Right lobe of liver (tissue), 6 donors: ENCODE results near the gene TEKT2. TPM values are rescaled to one million over a fixed set of nuclear protein-coding genes. Genes with fewer than 3 reads are reported as not detected.
A peak's percentile ranks its signal among the peaks of the same experiment; 100 is the strongest.

Source experiments
- ATAC-seq, 4 donors: fragments of 200-7000 bp; cut with Tn5 transposase; one replicate each; pipeline ENCODE4 v1.9.1; 2020; ENCODE audit warnings: mild to moderate bottlenecking in 4 of 4, moderate library complexity in 4 of 4
- DNase-seq, 3 donors: peaks; one replicate each; pipeline ENCODE4 v3.0.0-alpha.2; 2020
- H3K27ac ChIP-seq, 3 donors: fragments of 200-600 bp; one replicate each; pipeline ENCODE4 v1.8.0; 2022
- H3K27me3 ChIP-seq, 2 donors: fragments of 200-600 bp; one replicate each; pipeline ENCODE4 v1.8.0; 2022
- H3K36me3 ChIP-seq, 4 donors: fragments of 200-600 bp; sonication (generic) in 1 of 4; one replicate each; pipeline versions ENCODE4 v1.5.1 to v1.8.0; 2017 to 2022; ENCODE audit warnings: control low read depth in 1 of 4
- H3K4me1 ChIP-seq, 4 donors: fragments of 200-600 bp; sonication (generic) in 1 of 4; one replicate each; pipeline versions ENCODE4 v1.5.1 to v1.8.0; 2017 to 2022; ENCODE audit warnings: control low read depth in 1 of 4
- H3K4me3 ChIP-seq, 3 donors: fragments of 200-600 bp; one replicate each; pipeline ENCODE4 v1.8.0; 2022
- H3K9me3 ChIP-seq, 4 donors: fragments of 200-600 bp; sonication (generic) in 1 of 4; one replicate each; pipeline versions ENCODE4 v1.5.1 to v1.8.0; 2017 to 2022; ENCODE audit warnings: control low read depth in 1 of 4
- POLR2A ChIP-seq: fragments of 450-650 bp; IDR thresholded peaks from one replicate; pipeline ENCODE4 v1.6.1; 2017; ENCODE audit warnings: antibody characterized with exemption, mild to moderate bottlenecking
- WGBS: methylation state at CpG from one replicate; pipeline ENCODE4 v1.1.6; 2018; ENCODE audit warnings: low coverage, low lambda C conversion rate; ENCODE audit not compliant: insufficient coverage; ENCODE audit errors: missing lambda C conversion rate; 5-methylcytosine and 5-hydroxymethylcytosine counted together
- intact Hi-C, 2 donors: fragments of 100-400 bp; cut with DNase I; formaldehyde crosslinking; loops; one replicate each; pipeline versions ENCODE4 v1.11.2 to v1.14.1; 2022
- total RNA-seq, 6 experiments: library from RNA; depleted of rRNA in 2 of 6; stranded (reverse); fragments of >200 nt in 2 of 6; fragmentation: NEBNext Ultra II Directional in 3 of 6; extraction: Animal tissue kit (Norgen Biotek cat#: 25700) in 3 of 6; gene quantifications; one replicate each; pipeline versions ENCODE4 v1.1.0 to v1.2.4, GENCODE V29; 2016 to 2023
- TF ChIP-seq, protein P1 (sequence below), 4 donors: fragments of 200-600 bp in 3 of 4; fragments of 450-650 bp in 1 of 4; IDR thresholded peaks; one replicate each; pipeline versions ENCODE4 v1.5.1 to v1.8.0; 2016 to 2022; ENCODE audit warnings: antibody characterized with exemption in 4 of 4, mild to moderate bottlenecking in 2 of 4
- donor health status: DM: no; HTN: yes; CAD: no.
- donor health status: DM: no; HTN: no; CAD: no.
- donor health status: DM: no; HTN: no; CAD: no.
- donor health status: DM: no; HTN: yes; CAD: no.
- donor health status: DM: no; HTN: yes; CAD: no.

TEKT2 gene
- total RNA-seq, 6 experiments from 2014 or later = not detected

DNA sequence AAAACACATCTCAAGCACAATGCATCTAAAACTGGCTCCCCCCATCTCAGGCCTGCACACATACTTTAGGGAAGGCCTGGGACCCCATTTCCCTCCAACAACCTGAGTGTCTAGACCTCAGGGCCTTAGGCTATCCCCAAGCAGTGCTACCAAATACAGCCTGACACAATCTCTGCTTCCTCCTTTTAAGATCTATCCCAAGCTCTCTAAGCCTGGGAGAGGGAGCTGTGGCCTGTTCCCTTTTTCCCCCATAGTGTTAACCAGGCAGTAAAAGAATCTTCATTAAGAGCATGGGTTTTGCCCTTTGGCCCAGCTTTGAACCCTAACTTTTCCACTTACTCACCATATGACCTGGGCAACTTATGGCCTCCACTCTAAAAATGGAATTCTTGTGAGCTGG, 51.9 kb downstream of the TEKT2 start:
- TF ChIP-seq, protein P1, sequence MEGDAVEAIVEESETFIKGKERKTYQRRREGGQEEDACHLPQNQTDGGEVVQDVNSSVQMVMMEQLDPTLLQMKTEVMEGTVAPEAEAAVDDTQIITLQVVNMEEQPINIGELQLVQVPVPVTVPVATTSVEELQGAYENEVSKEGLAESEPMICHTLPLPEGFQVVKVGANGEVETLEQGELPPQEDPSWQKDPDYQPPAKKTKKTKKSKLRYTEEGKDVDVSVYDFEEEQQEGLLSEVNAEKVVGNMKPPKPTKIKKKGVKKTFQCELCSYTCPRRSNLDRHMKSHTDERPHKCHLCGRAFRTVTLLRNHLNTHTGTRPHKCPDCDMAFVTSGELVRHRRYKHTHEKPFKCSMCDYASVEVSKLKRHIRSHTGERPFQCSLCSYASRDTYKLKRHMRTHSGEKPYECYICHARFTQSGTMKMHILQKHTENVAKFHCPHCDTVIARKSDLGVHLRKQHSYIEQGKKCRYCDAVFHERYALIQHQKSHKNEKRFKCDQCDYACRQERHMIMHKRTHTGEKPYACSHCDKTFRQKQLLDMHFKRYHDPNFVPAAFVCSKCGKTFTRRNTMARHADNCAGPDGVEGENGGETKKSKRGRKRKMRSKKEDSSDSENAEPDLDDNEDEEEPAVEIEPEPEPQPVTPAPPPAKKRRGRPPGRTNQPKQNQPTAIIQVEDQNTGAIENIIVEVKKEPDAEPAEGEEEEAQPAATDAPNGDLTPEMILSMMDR (IDR thresholded peaks at IDR 0.05) = no peak
- TF ChIP-seq POLR2A = no peak
- intact Hi-C loops = no loop called here
- ATAC-seq = peak in 1 of 4 donors; percentile 11
- no peaks in the 10 kb centered on the region for H3K27me3 ChIP-seq
- H3K36me3 ChIP-seq = peaks cover 6 to 33% (median 10%) of the 10 kb centered on the region in 4 donors
- no peaks in the 10 kb centered on the region for H3K9me3 ChIP-seq
- H3K27ac ChIP-seq = peak overlapping the region in 1 of 3 donors; percentile 23
- no peaks in the 10 kb centered on the region for H3K4me1 ChIP-seq
- no peak for DNase-seq
- H3K4me3 ChIP-seq = no peak overlapping the region

DNA sequence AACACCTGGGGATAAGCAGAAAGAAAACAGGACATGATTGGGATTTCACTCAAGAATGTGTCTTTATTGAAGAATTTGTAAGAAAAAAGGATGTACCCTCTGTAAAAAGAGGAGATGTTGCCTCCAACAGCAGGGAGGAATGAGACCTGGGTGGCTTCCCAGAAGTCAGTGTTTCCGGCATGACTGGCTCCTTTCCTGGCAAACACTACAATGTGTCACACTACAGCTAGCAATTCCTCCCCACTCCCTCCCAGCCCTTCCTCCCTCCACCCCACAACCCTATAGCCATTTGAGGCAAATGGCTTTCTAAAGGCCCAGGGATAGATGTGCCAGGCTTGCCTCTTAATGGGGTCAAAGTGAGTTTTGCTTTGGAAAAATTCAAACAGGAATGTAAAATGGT, 52.6 kb downstream of the TEKT2 start:
- DNase-seq (no peak), ATAC-seq (peak in 1 of 4 donors; percentile 66)
- Histone ChIP-seq H3K4me3 (no peak overlapping the region), H3K27me3 (no peaks in the 10 kb centered on the region), H3K9me3 (no peaks in the 10 kb centered on the region), H3K4me1 (no peaks in the 10 kb centered on the region), H3K27ac (peak overlapping the region in 1 of 3 donors; percentile 23), H3K36me3 (peaks cover 6 to 33% (median 10%) of the 10 kb centered on the region in 4 donors)
- no CpG with 5 or more reads among the region's 1 CpG for WGBS
- TF ChIP-seq, protein P1 (IDR thresholded peaks at IDR 0.05) = no peak
- intact Hi-C loops = no loop called here

DNA sequence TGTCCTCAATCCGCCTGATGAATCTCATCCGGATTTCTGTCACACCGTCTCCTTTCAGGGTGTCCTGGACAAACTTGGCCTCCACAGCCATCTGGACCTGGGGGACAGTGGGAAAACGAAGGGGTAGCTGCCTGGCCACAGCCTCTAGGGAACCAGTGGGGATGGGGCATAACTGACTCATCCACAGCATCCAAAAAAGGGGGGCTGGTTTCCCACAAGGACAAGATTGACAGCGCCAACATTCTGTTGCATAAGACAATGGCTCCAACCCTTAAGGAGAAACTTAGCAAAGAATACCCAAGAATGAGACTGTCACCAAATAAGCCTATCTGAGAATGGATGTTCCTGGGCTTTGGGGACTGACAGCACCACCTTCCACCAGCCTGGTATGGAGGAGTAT, 53.3 kb downstream of the TEKT2 start:
- ATAC-seq = no peak
- TF ChIP-seq POLR2A = no peak
- TF ChIP-seq, protein P1 (IDR thresholded peaks at IDR 0.05) = no peak

DNA sequence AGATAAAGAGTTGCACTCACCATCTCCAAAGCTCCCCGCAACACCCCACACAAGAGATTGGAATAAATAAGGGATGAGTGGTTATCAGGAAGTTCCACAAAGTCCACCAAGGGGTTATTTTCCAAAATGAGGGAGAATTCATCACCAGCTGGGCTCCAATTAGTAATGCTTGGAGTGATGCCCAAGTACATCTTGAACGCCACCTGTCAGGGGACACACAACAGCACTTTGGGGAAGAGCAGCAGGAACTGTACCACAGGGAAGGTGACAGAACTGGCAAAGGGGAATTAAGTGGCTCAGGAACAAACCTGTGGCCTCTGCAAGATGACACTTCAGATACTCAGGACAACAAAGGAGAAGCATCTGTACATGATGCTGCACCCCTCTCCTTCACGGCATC, 53.9 kb downstream of the TEKT2 start:
- no peak for DNase-seq
- Histone ChIP-seq H3K27me3 (no peaks in the 10 kb centered on the region), H3K9me3 (no peaks in the 10 kb centered on the region), H3K27ac (no peak overlapping the region), H3K36me3 (peaks cover 6 to 33% (median 10%) of the 10 kb centered on the region in 4 donors), H3K4me3 (no peak overlapping the region), H3K4me1 (no peaks in the 10 kb centered on the region)
- intact Hi-C loops = no loop called here
- TF ChIP-seq, protein P1 (IDR thresholded peaks at IDR 0.05) = no peak
- no peak for TF ChIP-seq POLR2A
- WGBS = 100% methylated on average over 3 of the region's 3 CpGs
- no peak for ATAC-seq

More for the DNA sequence above, 53.3 kb downstream of the TEKT2 start:
- intact Hi-C loops = no loop called here
- 80% methylated on average over 3 of the region's 5 CpGs for WGBS
- no peaks in the 10 kb centered on the region for H3K4me1 ChIP-seq
- H3K36me3 ChIP-seq = peaks cover 6 to 33% (median 10%) of the 10 kb centered on the region in 4 donors
- DNase-seq = no peak
- no peaks in the 10 kb centered on the region for H3K9me3 ChIP-seq
- H3K27me3 ChIP-seq = no peaks in the 10 kb centered on the region
- no peak overlapping the region for H3K4me3 ChIP-seq
- peak overlapping the region in 1 of 3 donors; percentile 23 for H3K27ac ChIP-seq

Other genes with a start within 250 kb of the TEKT2 start
- 10 to 100 TPM in 5 of 6 experiments, 1 to 10 TPM in 1; 8.7 to 11.2 (median 10.5) TPM for gene AGO1, start 200.9 kb upstream of the TEKT2 start, total RNA-seq
- gene AGO3, start 153.0 kb upstream of the TEKT2 start, total RNA-seq = 10 to 100 TPM in 5 of 6 experiments, 1 to 10 TPM in 1; 7.0 to 16.2 (median 13.1) TPM
- 10 to 100 TPM in 3 of 6 experiments, 1 to 10 TPM in 3; 9.1 to 30.7 (median 14.9) TPM for gene ADPRS, start 4.8 kb downstream of the TEKT2 start, total RNA-seq
- under 1 TPM; 0.18 to 0.74 (median 0.52) TPM for gene COL8A2, start 41.1 kb downstream of the TEKT2 start, total RNA-seq
- gene TRAPPC3, start 65.4 kb downstream of the TEKT2 start, total RNA-seq = 10 to 100 TPM; 26.0 to 52.4 (median 30.9) TPM
- 10 to 100 TPM; 10.2 to 28.2 (median 15.8) TPM for gene MAP7D1, start 72.1 kb downstream of the TEKT2 start, total RNA-seq
- gene THRAP3, start 140.3 kb downstream of the TEKT2 start, total RNA-seq = 10 to 100 TPM; 33.7 to 53.6 (median 40.7) TPM
- gene SH3D21, start 222.3 kb downstream of the TEKT2 start, total RNA-seq = 1 to 10 TPM in 4 of 6 experiments, under 1 TPM in 2; 0.50 to 5.1 (median 1.2) TPM
- 10 to 100 TPM in 2 of 6 experiments, 1 to 10 TPM in 4; 3.2 to 20.6 (median 5.1) TPM for gene EVA1B, start 239.6 kb downstream of the TEKT2 start, total RNA-seq